ENCODE measurements around the gene ZNF474.
A peak's percentile ranks its signal among the peaks of the same experiment; 100 is the strongest.

ZNF474 gene

GRCh38 chr5:122154910-122155309, 25.6 kb downstream of the ZNF474 start:
- peak; percentile 17 for DNase-seq

GRCh38 chr5:122155546-122155945, 26.2 kb downstream of the ZNF474 start:
- DNase-seq, result no peak

- peak; percentile 79 for DNase-seq
Observed at GRCh38 chr5:122156724-122157325, 27.5 kb downstream of the ZNF474 start.

- no peak for DNase-seq
Observed at GRCh38 chr5:122162100-122162638, 32.8 kb downstream of the ZNF474 start.

- DNase-seq, result no peak
Observed at GRCh38 chr5:122163121-122164069, 34.0 kb downstream of the ZNF474 start.

GRCh38 chr5:122164070-122164435, 34.7 kb downstream of the ZNF474 start:
- no peak for DNase-seq

- no peak for DNase-seq
Observed at GRCh38 chr5:122164831-122165558, 35.6 kb downstream of the ZNF474 start.

- no peak for DNase-seq
Observed at GRCh38 chr5:122165559-122166078, 36.3 kb downstream of the ZNF474 start.

GRCh38 chr5:122169350-122170103, 40.2 kb downstream of the ZNF474 start:
- no peak for DNase-seq

- no peak for DNase-seq
Observed at GRCh38 chr5:122170620-122171019, 41.3 kb downstream of the ZNF474 start.

- DNase-seq, result no peak
Observed at GRCh38 chr5:122172207-122172606, 42.9 kb downstream of the ZNF474 start.

- DNase-seq, result peak; percentile 47
Observed at GRCh38 chr5:122173474-122174415, 44.4 kb downstream of the ZNF474 start.

- DNase-seq, result no peak
Observed at GRCh38 chr5:122175091-122175490, 45.7 kb downstream of the ZNF474 start.

GRCh38 chr5:122175852-122176251, 46.5 kb downstream of the ZNF474 start:
- no peak for DNase-seq

- no peak for DNase-seq
Observed at GRCh38 chr5:122177161-122177560, 47.8 kb downstream of the ZNF474 start.

- DNase-seq, result no peak
Observed at GRCh38 chr5:122179701-122180100, 50.4 kb downstream of the ZNF474 start.

GRCh38 chr5:122180146-122180712, 50.9 kb downstream of the ZNF474 start:
- no peak for DNase-seq

GRCh38 chr5:122180863-122181548, 51.7 kb downstream of the ZNF474 start:
- DNase-seq, result no peak

- no peak for DNase-seq
Observed at GRCh38 chr5:122181863-122182262, 52.5 kb downstream of the ZNF474 start.

- peak; percentile 89 for DNase-seq
Observed at GRCh38 chr5:122182491-122182921, 53.2 kb downstream of the ZNF474 start.

Measured in hematopoietic multipotent progenitor cell treated with erythropoietin and hydrocortisone succinate and interleukin-3 and kit ligand, for 4 days (in vitro differentiated cells).